HG02759 (cell line): Measurements from ENCODE around the gene ITPA.

Experiments
- ATAC-seq: cut with Tn5 transposase; IDR thresholded peaks from one replicate; pipeline ENCODE4 v1.9.1; 2021; ENCODE audit warnings: mild to moderate bottlenecking, moderate library complexity; ENCODE audit not compliant: unreplicated experiment

Gene ITPA

GRCh38 chr20:3242172-3242692 lies 32.9 kb downstream of the ITPA start:
- ATAC-seq = no peak

GRCh38 chr20:3243718-3244358 lies 34.5 kb downstream of the ITPA start:
- no peak for ATAC-seq

- no peak for ATAC-seq
Observed at GRCh38 chr20:3244613-3245012, 35.3 kb downstream of the ITPA start.

- ATAC-seq = no peak
Observed at GRCh38 chr20:3245156-3245555, 35.9 kb downstream of the ITPA start.

- no peak for ATAC-seq
Observed at GRCh38 chr20:3245711-3246110, 36.4 kb downstream of the ITPA start.

- ATAC-seq = no peak
Observed at GRCh38 chr20:3246682-3247081, 37.4 kb downstream of the ITPA start.

- ATAC-seq = no peak
Observed at GRCh38 chr20:3247638-3248037, 38.3 kb downstream of the ITPA start.

GRCh38 chr20:3248167-3248992 lies 39.1 kb downstream of the ITPA start:
- no peak for ATAC-seq

- ATAC-seq = no peak
Observed at GRCh38 chr20:3248993-3249347, 39.7 kb downstream of the ITPA start.

- no peak for ATAC-seq
Observed at GRCh38 chr20:3250091-3250504, 40.8 kb downstream of the ITPA start.

GRCh38 chr20:3251806-3252205 lies 42.5 kb downstream of the ITPA start:
- ATAC-seq = no peak

- ATAC-seq = no peak
Observed at GRCh38 chr20:3255728-3256127, 46.4 kb downstream of the ITPA start.

GRCh38 chr20:3258429-3258828 lies 49.1 kb downstream of the ITPA start:
- ATAC-seq = no peak

GRCh38 chr20:3262566-3262965 lies 53.3 kb downstream of the ITPA start:
- ATAC-seq = no peak

GRCh38 chr20:3270051-3270450 lies 60.8 kb downstream of the ITPA start:
- ATAC-seq = no peak

GRCh38 chr20:3273371-3273770 lies 64.1 kb downstream of the ITPA start:
- ATAC-seq = no peak
